Cardiac septum (tissue), 1 donor: Measurements from ENCODE around the gene AK1. TPM values are rescaled to one million over a fixed set of nuclear protein-coding genes. Genes with fewer than 3 reads are reported as not detected.
"Not testable (repeated sequence)": the region's sequence is repeated elsewhere in the genome, so short reads cannot be mapped to it uniquely, and the experiment has no call there.

Experiments
- DNase-seq: peaks from one replicate; pipeline ENCODE4 v3.0.0-alpha.2; 2020; ENCODE audit warnings: low spot score
- intact Hi-C: fragments of 100-400 bp; cut with DNase I; formaldehyde crosslinking; loops from one replicate; pipeline ENCODE4 v1.14.0; 2022
- total RNA-seq: library from RNA; stranded (reverse); fragmentation: NEBNext Ultra II Directional; extraction: Animal tissue kit (Norgen Biotek cat#: 25700); gene quantifications from one replicate; pipeline ENCODE4 v1.2.1, GENCODE V29; 2021
- donor health status: DM: no; HTN: no; CAD: no.

The AK1 gene
- total RNA-seq, 1 donor from 2014 or later: 484 TPM

GRCh38 chr9:127890053-127890452 lies 12.6 kb upstream of the AK1 start:
- intact Hi-C loops: no loop called here

GRCh38 chr9:127887792-127888191 lies 10.3 kb upstream of the AK1 start:
- no peak for DNase-seq
- intact Hi-C loops: no loop called here

More at GRCh38 chr9:127890053-127890452, 12.6 kb upstream of the AK1 start:
- no peak for DNase-seq

- DNase-seq: no peak
- intact Hi-C loops: no loop called here
Measured at GRCh38 chr9:127886401-127886972, 9.0 kb upstream of the AK1 start.

GRCh38 chr9:127885508-127886281 lies 8.2 kb upstream of the AK1 start:
- DNase-seq: no peak
- intact Hi-C loops: no loop called here

- intact Hi-C loops: no loop called here
Measured at GRCh38 chr9:127884976-127885490, 7.6 kb upstream of the AK1 start.

GRCh38 chr9:127884427-127884911 lies 7.0 kb upstream of the AK1 start:
- DNase-seq: no peak
- intact Hi-C loops: no loop called here

More at GRCh38 chr9:127884976-127885490, 7.6 kb upstream of the AK1 start:
- no peak for DNase-seq

GRCh38 chr9:127883959-127884358 lies 6.5 kb upstream of the AK1 start:
- DNase-seq: no peak
- intact Hi-C loops: no loop called here

GRCh38 chr9:127881715-127882114 lies 4.2 kb upstream of the AK1 start:
- intact Hi-C loops, DNase-seq: not testable (repeated sequence)

- intact Hi-C loops: no loop called here
- DNase-seq: no peak
Measured at GRCh38 chr9:127880143-127880542, 2.7 kb upstream of the AK1 start.

GRCh38 chr9:127878652-127879390 lies 1.3 kb upstream of the AK1 start:
- DNase-seq: no peak
- intact Hi-C loops: loop anchor here (5.0 kb wide), 1 partner anchor 38 kb away; the partner anchor contains the start of gene ST6GALNAC4

- intact Hi-C loops: loop anchor here (5.0 kb wide), 1 partner anchor 39 kb away; the partner anchor contains the start of gene ST6GALNAC4
- no peak for DNase-seq
Measured at GRCh38 chr9:127878001-127878651, 651 bp upstream of the AK1 start.

GRCh38 chr9:127876764-127877562 lies 512 bp downstream of the AK1 start:
- intact Hi-C loops: loop anchor here (2.0 to 5.0 kb wide), 2 partner anchors 20 to 40 kb away; partner anchors contain the start of gene ST6GALNAC4
- no peak for DNase-seq

GRCh38 chr9:127876026-127876763 lies 1.3 kb downstream of the AK1 start:
- intact Hi-C loops: loop anchor here (2.0 to 5.0 kb wide), 2 partner anchors 21 to 41 kb away; partner anchors contain the start of gene ST6GALNAC4
- DNase-seq: no peak

GRCh38 chr9:127875306-127875966 lies 2.0 kb downstream of the AK1 start:
- no peak for DNase-seq
- intact Hi-C loops: loop anchor here (5.0 kb wide), 1 partner anchor 42 kb away; the partner anchor contains the start of gene ST6GALNAC4

GRCh38 chr9:127874301-127875221 lies 2.9 kb downstream of the AK1 start:
- no peak for DNase-seq

GRCh38 chr9:127873886-127874285 lies 3.6 kb downstream of the AK1 start:
- DNase-seq: peak; percentile 90
- intact Hi-C loops: loop anchor here (5.0 kb wide), 1 partner anchor 137 kb away; the partner anchor contains the start of gene TOR2A

More at GRCh38 chr9:127874301-127875221, 2.9 kb downstream of the AK1 start:
- intact Hi-C loops: loop anchor here (5.0 kb wide), 2 partner anchors 43 to 137 kb away; partner anchors contain the start of genes ST6GALNAC4 and TOR2A
